GM12875 (cell line): ENCODE data around the gene MSI2.
"Not testable (repeated sequence)": the region's sequence is repeated elsewhere in the genome, so short reads cannot be mapped to it uniquely, and the experiment has no call there.

Experiments used
- H3K4me3 ChIP-seq: one replicate; pipeline ENCODE4 v1.5.1; 2011; ENCODE audit warnings: low read depth, low read length, control low read depth
- TF ChIP-seq, protein P1 (sequence below): IDR thresholded peaks from 2 replicates; pipeline ENCODE4 v1.5.1; 2011; ENCODE audit warnings: low read depth, mild to moderate bottlenecking, control low read depth, inconsistent platforms, low read length, moderate library complexity, borderline replicate concordance; ENCODE audit not compliant: insufficient read depth

Gene MSI2

DNA sequence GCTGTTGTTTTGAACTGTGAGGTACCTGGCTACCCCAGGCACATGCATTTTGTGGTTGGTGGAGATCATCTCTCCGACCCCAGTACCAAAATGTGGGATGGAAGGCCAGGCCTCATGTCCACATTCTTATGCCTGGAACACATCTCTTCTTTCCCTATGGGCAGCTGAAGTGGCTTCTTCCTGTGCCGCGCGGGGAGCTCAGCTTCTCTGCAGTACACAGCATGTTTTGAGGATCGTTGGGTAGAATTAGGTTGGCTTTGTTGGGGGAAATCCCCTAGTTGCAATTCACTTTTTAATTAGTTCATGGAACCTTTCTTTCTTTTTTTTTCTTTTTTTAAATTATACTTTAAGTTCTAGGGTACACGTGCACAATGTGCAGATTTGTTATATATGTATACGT, 242.1 kb downstream of the MSI2 start:
- H3K4me3 ChIP-seq: no peak overlapping the region
- TF ChIP-seq, protein P1, sequence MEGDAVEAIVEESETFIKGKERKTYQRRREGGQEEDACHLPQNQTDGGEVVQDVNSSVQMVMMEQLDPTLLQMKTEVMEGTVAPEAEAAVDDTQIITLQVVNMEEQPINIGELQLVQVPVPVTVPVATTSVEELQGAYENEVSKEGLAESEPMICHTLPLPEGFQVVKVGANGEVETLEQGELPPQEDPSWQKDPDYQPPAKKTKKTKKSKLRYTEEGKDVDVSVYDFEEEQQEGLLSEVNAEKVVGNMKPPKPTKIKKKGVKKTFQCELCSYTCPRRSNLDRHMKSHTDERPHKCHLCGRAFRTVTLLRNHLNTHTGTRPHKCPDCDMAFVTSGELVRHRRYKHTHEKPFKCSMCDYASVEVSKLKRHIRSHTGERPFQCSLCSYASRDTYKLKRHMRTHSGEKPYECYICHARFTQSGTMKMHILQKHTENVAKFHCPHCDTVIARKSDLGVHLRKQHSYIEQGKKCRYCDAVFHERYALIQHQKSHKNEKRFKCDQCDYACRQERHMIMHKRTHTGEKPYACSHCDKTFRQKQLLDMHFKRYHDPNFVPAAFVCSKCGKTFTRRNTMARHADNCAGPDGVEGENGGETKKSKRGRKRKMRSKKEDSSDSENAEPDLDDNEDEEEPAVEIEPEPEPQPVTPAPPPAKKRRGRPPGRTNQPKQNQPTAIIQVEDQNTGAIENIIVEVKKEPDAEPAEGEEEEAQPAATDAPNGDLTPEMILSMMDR: no peak

DNA sequence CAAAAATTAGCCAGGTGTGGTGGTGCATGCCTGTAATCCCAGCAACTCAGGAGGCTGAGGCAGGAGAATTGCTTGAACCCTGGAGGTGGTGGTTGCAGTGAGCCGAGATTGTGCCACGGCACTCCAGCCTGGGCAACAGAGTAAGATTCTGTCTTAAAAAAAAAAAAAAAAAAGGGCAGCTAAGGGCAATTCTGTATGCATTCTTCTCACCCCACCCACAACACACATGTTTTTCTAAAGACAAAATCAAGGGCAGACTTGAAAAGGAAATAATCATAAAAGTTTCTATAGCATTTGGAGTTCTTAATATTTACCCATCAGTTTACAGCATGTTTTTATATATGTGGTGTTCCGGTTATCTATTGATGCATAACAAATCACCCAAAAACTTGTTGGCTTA, 242.9 kb downstream of the MSI2 start:
- not testable (repeated sequence) for H3K4me3 ChIP-seq

DNA sequence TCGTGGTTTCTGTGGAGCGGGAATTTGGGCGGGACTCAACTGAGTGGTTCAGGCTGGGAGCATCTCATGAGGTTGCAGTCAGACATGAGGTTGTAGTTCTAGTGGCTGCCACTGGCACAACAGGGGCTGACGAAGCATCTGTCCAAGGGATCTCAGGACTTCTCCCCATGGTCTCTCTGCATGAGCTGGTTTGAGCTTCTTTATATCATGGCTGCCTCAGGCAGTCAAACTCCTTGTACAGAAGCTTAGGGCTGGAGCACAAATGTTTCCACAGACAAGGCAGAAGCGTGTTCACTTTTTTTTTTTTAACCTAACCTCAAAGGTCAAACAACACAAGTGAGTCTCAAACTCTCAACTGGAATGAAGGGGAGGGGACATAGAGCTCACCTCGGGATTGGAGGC, 243.3 kb downstream of the MSI2 start:
- TF ChIP-seq, protein P1: no peak
- no peak overlapping the region for H3K4me3 ChIP-seq

DNA sequence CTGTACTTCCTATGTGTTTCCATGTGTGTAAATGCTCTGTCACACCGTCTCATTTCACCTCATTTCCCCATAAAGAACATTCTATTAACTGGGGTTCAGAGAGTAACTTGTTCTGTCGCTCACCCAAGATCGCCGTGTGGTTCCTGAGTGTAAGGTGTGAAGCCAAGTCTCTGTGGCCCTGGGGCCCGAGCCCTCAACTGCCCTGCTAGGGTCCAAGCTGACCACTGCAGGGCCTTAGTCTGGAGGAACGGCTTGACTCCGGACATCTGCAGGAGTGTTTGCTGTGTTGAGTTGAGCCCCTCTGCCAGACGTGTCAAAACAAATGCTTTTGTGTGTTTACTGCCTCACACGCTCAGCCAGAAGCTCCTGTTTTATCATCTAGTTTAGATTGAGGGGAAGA, 244.7 kb downstream of the MSI2 start:
- H3K4me3 ChIP-seq: no peak overlapping the region
- TF ChIP-seq, protein P1: no peak

DNA sequence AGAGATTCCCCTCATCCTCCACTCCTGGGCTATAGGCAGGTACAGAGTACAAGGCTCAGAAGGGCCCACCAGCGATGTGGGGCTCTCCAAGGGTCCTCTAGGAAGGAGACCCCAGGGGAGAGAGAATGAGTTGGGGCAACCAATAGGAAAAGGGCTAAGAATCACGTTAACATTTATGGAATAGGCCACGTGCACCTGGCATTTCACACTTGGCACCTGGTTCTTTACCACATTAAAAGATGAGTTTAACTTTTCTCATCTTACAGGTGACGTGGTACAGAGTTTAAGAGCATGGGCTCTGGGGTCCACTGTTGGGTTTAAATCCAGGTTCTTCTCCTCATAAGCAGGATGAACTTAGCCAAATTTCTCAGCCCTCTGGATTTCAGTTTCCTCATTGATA, 245.7 kb downstream of the MSI2 start:
- TF ChIP-seq, protein P1: no peak
- no peak overlapping the region for H3K4me3 ChIP-seq

DNA sequence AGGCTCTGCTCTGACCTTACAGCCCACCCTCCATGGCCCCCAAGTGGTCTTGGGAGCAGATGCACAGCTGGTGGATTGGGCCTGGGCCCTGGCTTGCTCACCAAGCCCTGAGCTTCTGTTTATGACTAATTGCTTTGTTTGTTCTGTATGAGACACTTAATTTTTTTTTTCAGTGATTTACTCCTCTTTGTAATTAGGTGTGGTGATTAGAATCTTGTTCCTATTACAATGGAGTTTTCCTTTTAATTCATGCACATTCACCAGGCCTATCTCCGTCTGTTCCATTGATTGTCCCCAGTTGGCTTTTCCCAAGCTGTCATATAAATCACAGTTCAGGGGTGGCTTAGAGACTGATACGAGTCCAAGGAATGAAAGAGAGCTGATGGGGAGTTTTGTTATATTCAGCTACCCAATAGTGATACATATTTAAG, 246.5 kb downstream of the MSI2 start:
- TF ChIP-seq, protein P1: no peak
- no peak overlapping the region for H3K4me3 ChIP-seq

DNA sequence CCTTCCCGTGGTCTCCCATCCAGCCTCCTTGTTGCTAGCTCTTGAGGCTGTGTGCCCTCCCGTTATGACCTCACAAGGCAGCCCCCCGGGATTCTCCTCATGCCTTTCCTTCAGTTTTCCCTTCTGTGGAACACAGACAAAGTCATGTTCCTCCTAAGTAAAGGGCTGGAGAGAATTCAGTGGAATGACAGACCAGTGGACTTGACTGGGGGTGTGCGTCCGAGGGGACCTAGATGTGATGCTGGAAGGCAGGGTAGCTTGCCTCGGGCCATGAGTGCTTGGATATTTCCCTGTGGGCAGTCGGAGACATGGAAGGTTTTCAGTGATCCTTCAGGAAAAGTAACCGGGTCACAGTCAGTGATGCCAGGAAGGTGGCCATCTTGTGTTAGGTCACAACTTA, 247.9 kb downstream of the MSI2 start:
- TF ChIP-seq, protein P1: no peak
- no peak overlapping the region for H3K4me3 ChIP-seq
